ENCODE measurements around the gene MRPL12. TPM values are rescaled to one million over a fixed set of nuclear protein-coding genes. Genes with fewer than 3 reads are reported as not detected.

MRPL12 gene
- total RNA-seq, 1 experiment from 2014 or later: 139 TPM

- CTCF ChIA-PET: no interaction called here
- POLR2A ChIA-PET: no interaction called here
- TF ChIP-seq TP53 (CRISPR knock-in tag; IDR thresholded peaks at IDR 0.05) (no peak), CTCF (IDR thresholded peaks at IDR 0.05) (no peak), CREB1 (CRISPR knock-in tag; IDR thresholded peaks at IDR 0.05) (no peak), NR3C1 (CRISPR knock-in tag; conservative IDR thresholded peaks at IDR 0.05; ENCODE audit: low read depth) (no peak), GABPB1 (CRISPR knock-in tag; IDR thresholded peaks at IDR 0.05) (no peak), ATF2 (CRISPR knock-in tag; IDR thresholded peaks at IDR 0.05; ENCODE audit: borderline replicate concordance, low read depth) (no peak), USF2 (CRISPR knock-in tag; IDR thresholded peaks at IDR 0.05) (no peak), E2F4 (CRISPR knock-in tag; IDR thresholded peaks at IDR 0.05; ENCODE audit: borderline replicate concordance, low read depth) (no peak), SMAD4 (CRISPR knock-in tag; IDR thresholded peaks at IDR 0.05) (no peak), IRF1 (CRISPR knock-in tag; IDR thresholded peaks at IDR 0.05) (no peak), ATF1 (CRISPR knock-in tag; IDR thresholded peaks at IDR 0.05) (no peak), HMGXB4 (CRISPR knock-in tag; IDR thresholded peaks at IDR 0.05) (no peak), ESRRA (CRISPR knock-in tag; IDR thresholded peaks at IDR 0.05; ENCODE audit: borderline replicate concordance) (no peak), MLX (CRISPR knock-in tag; IDR thresholded peaks at IDR 0.05) (no peak), FOXK1 (CRISPR knock-in tag; IDR thresholded peaks at IDR 0.05) (no peak), ATF3 (CRISPR knock-in tag; conservative IDR thresholded peaks at IDR 0.05) (no peak), NR1H2 (CRISPR knock-in tag; IDR thresholded peaks at IDR 0.05) (no peak), ARID4B (CRISPR knock-in tag; IDR thresholded peaks at IDR 0.05; ENCODE audit: borderline replicate concordance) (no peak), TCF7 (CRISPR knock-in tag; IDR thresholded peaks at IDR 0.05; ENCODE audit: low read depth) (no peak), TEAD4 (CRISPR knock-in tag; IDR thresholded peaks at IDR 0.05) (no peak)
- no peak overlapping the region for H3K27ac Mint-ChIP-seq
- no peaks in the 10 kb centered on the region for H3K9me3 Mint-ChIP-seq
- no peak overlapping the region for H3K4me3 Mint-ChIP-seq
- H3K4me1 Mint-ChIP-seq: peaks cover 8% of the 10 kb centered on the region
- H3K27me3 Mint-ChIP-seq (ENCODE audit: low read depth): no peaks in the 10 kb centered on the region
- peaks cover 7% of the 10 kb centered on the region for H3K36me3 Mint-ChIP-seq
- DNase-seq (ENCODE audit: low spot score) (no peak), ATAC-seq (no peak)
Measured at GRCh38 chr17:81662002-81662401, 41.2 kb upstream of the MRPL12 start.

All from WTC11 (cell line).